H9 (cell line): Measurements from ENCODE around the gene EVI5. TPM values are rescaled to one million over a fixed set of nuclear protein-coding genes. Genes with fewer than 3 reads are reported as not detected.

Experiments used
- DNase-seq: peaks from one replicate; pipeline ENCODE4 v3.0.0-alpha.2; 2017
- H2AFZ ChIP-seq: one replicate; pipeline ENCODE4 v1.6.1; 2013; ENCODE audit warnings: mild to moderate bottlenecking, low read length, control low read depth, moderate library complexity
- H2AK5ac ChIP-seq: 2 replicates; pipeline ENCODE4 v1.6.1; 2013; ENCODE audit warnings: low read length, control low read depth, mixed read lengths; ENCODE audit not compliant: insufficient read length
- H2BK120ac ChIP-seq: one replicate; pipeline ENCODE4 v1.6.1; 2013; ENCODE audit warnings: low read depth, mild to moderate bottlenecking, low read length, control low read depth, inconsistent platforms; ENCODE audit not compliant: poor library complexity, severe bottlenecking
- H2BK12ac ChIP-seq: 2 replicates; pipeline ENCODE4 v1.6.1; 2013; ENCODE audit warnings: low read length, control low read depth, mixed read lengths, low read depth; ENCODE audit not compliant: insufficient read length
- H2BK15ac ChIP-seq: 2 replicates; pipeline ENCODE4 v1.6.1; 2013; ENCODE audit warnings: low read depth, low read length, control low read depth
- H2BK20ac ChIP-seq: one replicate; pipeline ENCODE4 v1.6.1; 2013; ENCODE audit warnings: low read depth, mild to moderate bottlenecking, low read length, control low read depth, inconsistent platforms; ENCODE audit not compliant: poor library complexity, severe bottlenecking
- H2BK5ac ChIP-seq: 2 replicates; pipeline ENCODE4 v1.6.1; 2013; ENCODE audit warnings: low read length, control low read depth, mixed read lengths; ENCODE audit not compliant: insufficient read length
- H3K14ac ChIP-seq: 2 replicates; pipeline ENCODE4 v1.6.1; 2013; ENCODE audit warnings: low read length, control low read depth; ENCODE audit not compliant: insufficient read depth
- H3K18ac ChIP-seq: 2 replicates; pipeline ENCODE4 v1.6.1; 2013; ENCODE audit warnings: low read depth, mild to moderate bottlenecking, mixed read lengths, low read length, control low read depth; ENCODE audit not compliant: insufficient read length
- H3K23ac ChIP-seq: 2 replicates; pipeline ENCODE4 v1.6.1; 2013; ENCODE audit warnings: low read length, control low read depth, mixed read lengths, low read depth; ENCODE audit not compliant: insufficient read length
- H3K23me2 ChIP-seq: 2 replicates; pipeline ENCODE4 v1.6.1; 2013; ENCODE audit warnings: low read depth, mild to moderate bottlenecking, mixed read lengths, low read length, control low read depth; ENCODE audit not compliant: insufficient read length, poor library complexity, severe bottlenecking
- H3K27ac ChIP-seq: 2 replicates; pipeline ENCODE4 v1.5.1; 2013; ENCODE audit warnings: low read length, control low read depth, mixed read lengths, low read depth; ENCODE audit not compliant: insufficient read length
- H3K27me3 ChIP-seq: 2 replicates; pipeline ENCODE4 v1.6.1; 2013; ENCODE audit warnings: low read length, control low read depth, inconsistent platforms; ENCODE audit not compliant: insufficient read depth
- H3K4ac ChIP-seq: 2 replicates; pipeline ENCODE4 v1.6.1; 2013; ENCODE audit warnings: low read depth, mild to moderate bottlenecking, control low read depth, inconsistent platforms, low read length, moderate library complexity
- H3K4me1 ChIP-seq: 2 replicates; pipeline ENCODE4 v1.6.1; 2013; ENCODE audit warnings: low read length, control low read depth, inconsistent platforms; ENCODE audit not compliant: insufficient read depth
- H3K4me2 ChIP-seq: 2 replicates; pipeline ENCODE4 v1.6.1; 2013; ENCODE audit warnings: low read length, control low read depth, mixed read lengths; ENCODE audit not compliant: insufficient read length, insufficient read depth
- H3K56ac ChIP-seq: 2 replicates; pipeline ENCODE4 v1.6.1; 2013; ENCODE audit warnings: low read depth, mild to moderate bottlenecking, mixed read lengths, low read length, control low read depth; ENCODE audit not compliant: insufficient read length
- H3K79me1 ChIP-seq: 2 replicates; pipeline ENCODE4 v1.6.1; 2013; ENCODE audit warnings: low read depth, mild to moderate bottlenecking, moderate library complexity, low read length, control low read depth, inconsistent platforms; ENCODE audit not compliant: insufficient read depth, poor library complexity, severe bottlenecking
- H3K79me2 ChIP-seq: 2 replicates; pipeline ENCODE4 v1.6.1; 2013; ENCODE audit warnings: low read length, control low read depth, inconsistent platforms; ENCODE audit not compliant: insufficient read depth
- H3K9ac ChIP-seq: 2 replicates; pipeline ENCODE4 v1.6.1; 2013; ENCODE audit warnings: low read length, control low read depth, mixed read lengths; ENCODE audit not compliant: insufficient read length; ENCODE audit errors: extremely low read depth
- H3K9me3 ChIP-seq: one replicate; pipeline ENCODE4 v1.6.1; 2013; ENCODE audit warnings: low read depth, low read length, inconsistent platforms; ENCODE audit not compliant: control insufficient read depth
- H3T11ph ChIP-seq: one replicate; pipeline ENCODE4 v1.6.1; 2013; ENCODE audit warnings: mild to moderate bottlenecking, low read length, control low read depth, inconsistent platforms
- H4K20me1 ChIP-seq: one replicate; pipeline ENCODE4 v1.6.1; 2013; ENCODE audit not compliant: control insufficient read depth, insufficient read length, insufficient read depth
- H4K5ac ChIP-seq: 2 replicates; pipeline ENCODE4 v1.6.1; 2013; ENCODE audit warnings: low read depth, mild to moderate bottlenecking, mixed read lengths, low read length, control low read depth; ENCODE audit not compliant: insufficient read length
- H4K8ac ChIP-seq: replicated peaks from 2 replicates; pipeline ENCODE4 v1.6.1; 2013; ENCODE audit warnings: low read length, control low read depth, mixed read lengths, low read depth; ENCODE audit not compliant: insufficient read length
- H4K91ac ChIP-seq: 2 replicates; pipeline ENCODE4 v1.6.1; 2013; ENCODE audit warnings: low read depth, mild to moderate bottlenecking, moderate library complexity, mixed read lengths, low read length, control low read depth; ENCODE audit not compliant: insufficient read length
- H3K27ac Mint-ChIP-seq, 3 experiments: 2 replicates in 2 of 3; 3 replicates in 1 of 3; pipeline ENCODE4 v1.8.0; 2020 to 2021; ENCODE audit warnings: mixed read lengths in 3 of 3, mild to moderate bottlenecking in 1 of 3, moderate library complexity in 1 of 3
- H3K27me3 Mint-ChIP-seq: 2 replicates; pipeline ENCODE4 v1.8.0; 2021; ENCODE audit warnings: low read depth, mild to moderate bottlenecking, moderate library complexity, mixed read lengths
- H3K36me3 Mint-ChIP-seq, 3 experiments: 2 replicates in 2 of 3; 3 replicates in 1 of 3; pipeline ENCODE4 v1.8.0; 2020 to 2021; ENCODE audit warnings: low read depth in 3 of 3, mixed read lengths in 3 of 3; ENCODE audit not compliant: insufficient read depth in 1 of 3
- H3K4me1 Mint-ChIP-seq, 2 experiments: 2 replicates each; pipeline ENCODE4 v1.8.0; 2020; ENCODE audit warnings: mixed read lengths in 2 of 2
- H3K4me3 Mint-ChIP-seq, 2 experiments: 2 replicates in 1 of 2; 3 replicates in 1 of 2; pipeline ENCODE4 v1.8.0; 2020 to 2021; ENCODE audit warnings: mild to moderate bottlenecking in 2 of 2, mixed read lengths in 2 of 2, moderate library complexity in 1 of 2
- H3K9me3 Mint-ChIP-seq, 2 experiments: 2 replicates in 1 of 2; 3 replicates in 1 of 2; pipeline ENCODE4 v1.8.0; 2020; ENCODE audit warnings: mild to moderate bottlenecking in 2 of 2, mixed read lengths in 2 of 2, moderate library complexity in 1 of 2
- CTCF ChIP-seq: fragments of 200-600 bp; sonication (generic); conservative IDR thresholded peaks from 3 replicates; pipeline ENCODE4 v1.8.0; 2021; ENCODE audit warnings: antibody characterized with exemption, mild to moderate bottlenecking
- WGBS: extraction: QIAGEN DNeasy Blood & Tissue Kit; methylation state at CpG from one replicate; pipeline ENCODE4 v1.1.7; 2013; ENCODE audit warnings: missing lambda C conversion rate, low lambda C conversion rate, mixed read lengths; ENCODE audit not compliant: insufficient read length; ENCODE audit errors: extremely low coverage; 5-methylcytosine and 5-hydroxymethylcytosine counted together
- total RNA-seq: library from RNA; stranded (reverse); gene quantifications from 2 replicates; pipeline ENCODE4 v1.2.1, GENCODE V29; 2021

Gene EVI5
- total RNA-seq, 1 experiment from 2014 or later: 9.7 TPM

- Histone ChIP-seq H2BK120ac (no peak overlapping the region), H3K79me2 (no peaks in the 10 kb centered on the region)
- no peak overlapping the region for H3K27ac Mint-ChIP-seq
Observed at GRCh38 chr1:92709738-92710137, 75.2 kb downstream of the EVI5 start.

More at GRCh38 chr1:92709738-92710137, 75.2 kb downstream of the EVI5 start:
- Histone ChIP-seq H3K4me2 (no peak overlapping the region), H3K27ac (no peak overlapping the region), H3T11ph (no peak overlapping the region), H3K79me1 (no peaks in the 10 kb centered on the region), H2BK12ac (no peak overlapping the region), H2AFZ (no peak overlapping the region), H3K4ac (no peak overlapping the region), H4K5ac (no peak overlapping the region), H3K23ac (no peak overlapping the region), H2BK5ac (no peak overlapping the region), H2BK20ac (no peak overlapping the region), H3K14ac (no peak overlapping the region), H4K91ac (no peak overlapping the region), H3K23me2 (no peaks in the 10 kb centered on the region), H4K20me1 (no peaks in the 10 kb centered on the region), H3K56ac (no peak overlapping the region), H3K18ac (no peak overlapping the region), H3K9ac (no peak overlapping the region), H4K8ac (no peak overlapping the region), H2AK5ac (no peak overlapping the region), H3K9me3 (no peaks in the 10 kb centered on the region), H3K4me1 (peaks cover 2% of the 10 kb centered on the region; the same call in 1 of the 2 replicates), H2BK15ac (no peak overlapping the region), H3K27me3 (no peaks in the 10 kb centered on the region)
- DNase-seq: no peak
- TF ChIP-seq CTCF: no peak
- Mint-ChIP-seq H3K9me3 (no peaks in the 10 kb centered on the region), H3K36me3 (no peaks in the 10 kb centered on the region), H3K4me3 (no peak overlapping the region), H3K4me1 (peaks cover 20 to 28% of the 10 kb centered on the region in 2 experiments), H3K27me3 (no peaks in the 10 kb centered on the region)
- no CpG with 5 or more reads among the region's 4 CpGs for WGBS
